H1 (cell line): ENCODE measurements around the gene RALGDS. TPM values are rescaled to one million over a fixed set of nuclear protein-coding genes. Genes with fewer than 3 reads are reported as not detected.

Source experiments
- CTCF ChIA-PET: fragments of 300-600 bp; sonication (Branson Sonifier 250); formaldehyde crosslinking; loops from one replicate; lab custom pipeline; 2021; ENCODE audit not compliant: partially characterized antibody; lab: Charles Lee
- POLR2A ChIA-PET: fragments of 300-600 bp; sonication (Branson Sonifier 250); formaldehyde crosslinking; loops from one replicate; lab custom pipeline; 2021; ENCODE audit warnings: inconsistent platforms; ENCODE audit not compliant: partially characterized antibody; lab: Charles Lee
- DNase-seq, 2 experiments: peaks; one replicate each; pipeline versions ENCODE4 v3.0.0 to v3.0.0-alpha.2; 2010 to 2022; ENCODE audit warnings: low spot score in 2 of 2, low read depth in 1 of 2, mixed read lengths in 1 of 2
- FAIRE-seq: peaks from 2 replicates; lab custom pipeline; 2011; peaks lifted over from hg19 to GRCh38; lab: Jason Lieb, UNC
- H2AFZ ChIP-seq: 2 replicates; pipeline ENCODE4 v1.8.1; 2012; ENCODE audit warnings: low read length, inconsistent platforms
- H2AK5ac ChIP-seq: 2 replicates; pipeline ENCODE4 v1.6.1; 2013; ENCODE audit warnings: low read depth, low read length
- H2BK120ac ChIP-seq: replicated peaks from 2 replicates; pipeline ENCODE3; 2013; ENCODE audit warnings: low read depth, low read length, inconsistent platforms
- H2BK12ac ChIP-seq: 2 replicates; pipeline ENCODE4 v1.6.1; 2013; ENCODE audit warnings: low read depth, low read length
- H2BK15ac ChIP-seq: 2 replicates; pipeline ENCODE4 v1.6.1; 2013; ENCODE audit warnings: low read length
- H2BK20ac ChIP-seq: 2 replicates; pipeline ENCODE4 v1.6.1; 2013; ENCODE audit warnings: low read length
- H2BK5ac ChIP-seq: 2 replicates; pipeline ENCODE4 v1.6.1; 2013; ENCODE audit warnings: low read depth, low read length
- H3K14ac ChIP-seq: 2 replicates; pipeline ENCODE4 v1.6.1; 2013; ENCODE audit warnings: inconsistent platforms; ENCODE audit not compliant: insufficient read length
- H3K18ac ChIP-seq: 2 replicates; pipeline ENCODE4 v1.6.1; 2013; ENCODE audit warnings: low read length; ENCODE audit errors: extremely low read depth
- H3K23ac ChIP-seq: 2 replicates; pipeline ENCODE4 v1.6.1; 2013; ENCODE audit warnings: inconsistent platforms; ENCODE audit not compliant: insufficient read length
- H3K23me2 ChIP-seq: 2 replicates; pipeline ENCODE4 v1.6.1; 2013; ENCODE audit warnings: low read depth, low read length
- H3K27ac ChIP-seq: 2 replicates; pipeline ENCODE4 v1.6.1; 2011; ENCODE audit warnings: low read depth, low read length, inconsistent platforms
- H3K27me3 ChIP-seq, 4 experiments: replicated peaks in 1 of 4; 1 replicate in 1 of 4; 2 replicates in 3 of 4; pipeline versions ENCODE4 v1.6.1 to v1.8.1; 2011 to 2013; ENCODE audit warnings: low read length in 3 of 4, mild to moderate bottlenecking in 3 of 4, inconsistent platforms in 2 of 4, mixed read lengths in 2 of 4, moderate library complexity in 1 of 4; ENCODE audit not compliant: control insufficient read depth in 3 of 4, insufficient read depth in 3 of 4; ENCODE audit errors: extremely low read depth in 1 of 4
- H3K36me3 ChIP-seq, 4 experiments: 2 replicates each; pipeline versions ENCODE4 v1.6.1 to v1.8.1; 2011 to 2013; ENCODE audit warnings: mild to moderate bottlenecking in 4 of 4, low read length in 3 of 4, moderate library complexity in 2 of 4, control low read depth in 1 of 4, inconsistent platforms in 1 of 4; ENCODE audit not compliant: insufficient read depth in 4 of 4, control insufficient read depth in 2 of 4
- H3K4ac ChIP-seq: replicated peaks from 2 replicates; pipeline ENCODE3; 2013; ENCODE audit warnings: low read length, low read depth, mixed read lengths, inconsistent platforms; ENCODE audit not compliant: insufficient read length
- H3K4me1 ChIP-seq, 4 experiments: replicated peaks in 1 of 4; 1 replicate in 1 of 4; 2 replicates in 3 of 4; pipeline versions ENCODE4 v1.6.1 to v1.8.1; 2011 to 2013; ENCODE audit warnings: low read length in 3 of 4, inconsistent platforms in 2 of 4, mixed read lengths in 1 of 4; ENCODE audit not compliant: insufficient read depth in 4 of 4, control insufficient read depth in 3 of 4
- H3K4me2 ChIP-seq, 2 experiments: 2 replicates each; pipeline versions ENCODE4 v1.6.1 to v1.8.1; 2011 to 2013; ENCODE audit warnings: low read depth in 2 of 2, low read length in 2 of 2, control low read depth in 1 of 2, inconsistent platforms in 1 of 2, mild to moderate bottlenecking in 1 of 2; ENCODE audit not compliant: insufficient read depth in 1 of 2
- H3K4me3 ChIP-seq, 4 experiments: fragments of 200-600, 300-600 bp in 1 of 4; sonication (generic), shearing (Covaris generic), sonication (Bioruptor Twin) in 1 of 4; 2 replicates each; pipeline versions ENCODE4 v1.5.1 to v1.8.1; 2011 to 2016; ENCODE audit warnings: low read length in 4 of 4, low read depth in 3 of 4, control low read depth in 2 of 4, inconsistent platforms in 2 of 4, mild to moderate bottlenecking in 2 of 4, mixed read lengths in 1 of 4, moderate library complexity in 1 of 4; ENCODE audit not compliant: insufficient read depth in 2 of 4; ENCODE audit errors: extremely low read depth in 1 of 4
- H3K56ac ChIP-seq: replicated peaks from 2 replicates; pipeline ENCODE3; 2013; ENCODE audit warnings: low read depth, mild to moderate bottlenecking, mixed read lengths, low read length, inconsistent platforms; ENCODE audit not compliant: insufficient read length
- H3K79me1 ChIP-seq: 2 replicates; pipeline ENCODE4 v1.6.1; 2013; ENCODE audit warnings: low read depth, low read length, control low read depth
- H3K79me2 ChIP-seq, 2 experiments: 2 replicates each; pipeline versions ENCODE4 v1.6.1 to v1.8.1; 2012 to 2013; ENCODE audit warnings: low read length in 2 of 2, mild to moderate bottlenecking in 2 of 2, inconsistent platforms in 1 of 2; ENCODE audit not compliant: insufficient read depth in 2 of 2, control insufficient read depth in 1 of 2
- H3K9ac ChIP-seq, 4 experiments: replicated peaks in 1 of 4; 1 replicate in 1 of 4; 2 replicates in 3 of 4; pipeline versions ENCODE4 v1.6.1 to v1.8.1; 2011 to 2013; ENCODE audit warnings: low read depth in 3 of 4, low read length in 3 of 4, control low read depth in 2 of 4, mild to moderate bottlenecking in 2 of 4, moderate library complexity in 2 of 4, inconsistent platforms in 1 of 4; ENCODE audit errors: extremely low read depth in 1 of 4
- H3K9me3 ChIP-seq, 2 experiments: 2 replicates each; pipeline versions ENCODE4 v1.6.1 to v1.8.1; 2012 to 2013; ENCODE audit warnings: mild to moderate bottlenecking in 2 of 2, moderate library complexity in 2 of 2, control low read depth in 1 of 2, inconsistent platforms in 1 of 2, low read depth in 1 of 2, low read length in 1 of 2, mixed read lengths in 1 of 2; ENCODE audit not compliant: insufficient read depth in 2 of 2
- H4K20me1 ChIP-seq, 2 experiments: replicated peaks in 1 of 2; 2 replicates each; pipeline versions ENCODE3 to v1.8.1; 2011 to 2013; ENCODE audit warnings: inconsistent platforms in 2 of 2, low read length in 2 of 2, mild to moderate bottlenecking in 1 of 2; ENCODE audit not compliant: insufficient read depth in 2 of 2, control insufficient read depth in 1 of 2
- H4K5ac ChIP-seq: 2 replicates; pipeline ENCODE4 v1.6.1; 2013; ENCODE audit warnings: low read length, low read depth, mixed read lengths, inconsistent platforms; ENCODE audit not compliant: insufficient read length
- H4K8ac ChIP-seq: 2 replicates; pipeline ENCODE4 v1.8.0; 2013; ENCODE audit warnings: mild to moderate bottlenecking, moderate library complexity, low read length, inconsistent platforms; ENCODE audit not compliant: insufficient read depth; ENCODE audit errors: extremely low read depth
- H4K91ac ChIP-seq: replicated peaks from 2 replicates; pipeline ENCODE3; 2013; ENCODE audit warnings: low read length, mixed read lengths, inconsistent platforms; ENCODE audit not compliant: insufficient read length
- HDAC6 ChIP-seq: IDR thresholded peaks from one replicate; pipeline ENCODE4 v1.7.1; 2012; ENCODE audit warnings: low read depth, mild to moderate bottlenecking, inconsistent platforms, low read length, moderate library complexity
- JUND ChIP-seq: IDR thresholded peaks from 2 replicates; pipeline ENCODE4 v1.6.1; 2011; ENCODE audit warnings: mild to moderate bottlenecking, improper control_type of control experiment, low read length
- WGBS, 2 experiments: shearing (Covaris generic) in 1 of 2; methylation state at CpG; one replicate each; pipeline versions ENCODE4 v1.1.6 to v1.1.7; 2013 to 2015; ENCODE audit warnings: low lambda C conversion rate in 2 of 2, mixed read lengths in 2 of 2, inconsistent platforms in 1 of 2, low coverage in 1 of 2, missing lambda C conversion rate in 1 of 2; ENCODE audit not compliant: insufficient replicate concordance in 2 of 2, insufficient coverage in 1 of 2, insufficient read length in 1 of 2; ENCODE audit errors: extremely low coverage in 1 of 2, missing lambda C conversion rate in 1 of 2; 5-methylcytosine and 5-hydroxymethylcytosine counted together
- polyA plus RNA-seq, 7 experiments: library from polyadenylated mRNA; depleted of rRNA in 3 of 7; stranded (reverse) in 5 of 7; unstranded in 2 of 7; fragments of >200 nt in 5 of 7; fragments of 200-250 nt in 2 of 7; gene quantifications; 1 replicate in 5 of 7; 2 replicates in 1 of 7; 4 replicates in 1 of 7; pipeline versions ENCODE4 v1.2.1 to v1.2.3, GENCODE V29; 2011 to 2013; ENCODE audit warnings: missing spikeins in 2 of 7, mixed read lengths in 2 of 7
- total RNA-seq: library from RNA; stranded (reverse); fragmentation: NEBNext Ultra II Directional; extraction: Animal tissue kit (Norgen Biotek cat#: 25700); gene quantifications from 2 replicates; pipeline ENCODE4 v1.2.1, GENCODE V29; 2021

Gene RALGDS
- total and polyA plus RNA-seq, 2 of the 8 experiments (the other 6 are each of a cell fraction or from before 2014, with no cell fraction given), result 14.5 to 25.5 TPM

GRCh38 chr9:133064241-133065069 is 56.6 kb downstream of the RALGDS start:
- ChIA-PET POLR2A (interaction anchor here (0.7 to 1.5 kb wide), 3 partner anchors 10 to 17 kb away, joined by 3 to 5 read pairs (median 3); no protein-coding TSS in a partner anchor), CTCF (interaction anchor here (0.7 to 1.5 kb wide), 7 partner anchors 10 to 310 kb away, joined by 3 to 6 read pairs (median 3); no protein-coding TSS in a partner anchor)
- Histone ChIP-seq H3K4me3 (no peak overlapping the region), H4K91ac (no peak overlapping the region), H3K36me3 (no peaks in the 10 kb centered on the region; a peak in 3 of 8 replicates), H3K23me2 (no peaks in the 10 kb centered on the region), H3K9ac (no peak overlapping the region), H3K9me3 (no peaks in the 10 kb centered on the region), H2AFZ (no peak overlapping the region), H3K4me2 (no peak overlapping the region), H4K20me1 (peaks cover 0 to 1% of the 10 kb centered on the region in 2 experiments), H3K27ac (no peak overlapping the region), H3K79me2 (no peaks in the 10 kb centered on the region), H2BK20ac (no peak overlapping the region), H3K18ac (no peak overlapping the region), H3K79me1 (no peaks in the 10 kb centered on the region), H4K5ac (no peak overlapping the region), H3K4me1 (peaks cover 6 to 15% (median 11%) of the 10 kb centered on the region in 4 experiments), H4K8ac (peak overlapping the region; percentile 68; the same call in 1 of the 2 replicates), H2BK12ac (0 out of 2 replicates have a peak overlapping the region, but pooled peaks have one; percentile 39), H3K27me3 (no peaks in the 10 kb centered on the region), H3K23ac (no peak overlapping the region), H2AK5ac (no peak overlapping the region), H2BK5ac (no peak overlapping the region), H3K4ac (no peak overlapping the region), H3K56ac (no peak overlapping the region), H2BK120ac (no peak overlapping the region), H2BK15ac (no peak overlapping the region), H3K14ac (no peak overlapping the region)
- TF ChIP-seq JUND (no peak), HDAC6 (no peak)
- WGBS, 2 experiments, result 90% methylated on average over 30 of the region's 30 CpGs; no CpG with 5 or more reads in 1 of the 2 experiments
- DNase-seq (no peak), FAIRE-seq (no peak)
